Transverse colon (tissue), 4 donors: ENCODE measurements around the gene ALOXE3. TPM values are rescaled to one million over a fixed set of nuclear protein-coding genes. Genes with fewer than 3 reads are reported as not detected.

Experiments used
- DNase-seq: peaks from one replicate; pipeline ENCODE4 v3.0.0-alpha.2; 2019
- H3K27ac ChIP-seq, 4 donors: fragments of 200-600 bp; sonication (generic); 2 replicates each; pipeline ENCODE4 v1.5.1; 2016 to 2018; ENCODE audit warnings: inconsistent platforms in 4 of 4
- H3K27me3 ChIP-seq: fragments of 200-600 bp; sonication (generic); 2 replicates; pipeline ENCODE4 v1.5.1; 2017; ENCODE audit warnings: inconsistent platforms
- H3K36me3 ChIP-seq, 4 donors: fragments of 200-600 bp; sonication (generic); 2 replicates each; pipeline ENCODE4 v1.5.1; 2017 to 2019; ENCODE audit warnings: inconsistent platforms in 4 of 4
- H3K4me1 ChIP-seq, 4 donors: fragments of 200-600 bp; sonication (generic); 2 replicates each; pipeline ENCODE4 v1.5.1; 2017 to 2020; ENCODE audit warnings: inconsistent platforms in 4 of 4
- H3K4me3 ChIP-seq, 4 donors: fragments of 200-600 bp; sonication (generic); 1 replicate in 1 of 4; 2 replicates in 3 of 4; pipeline versions ENCODE4 v1.5.1 to v1.6.1; 2017 to 2019; ENCODE audit warnings: inconsistent platforms in 4 of 4
- H3K9me3 ChIP-seq, 2 donors: fragments of 200-600 bp; sonication (generic); 2 replicates each; pipeline ENCODE4 v1.5.1; 2017 to 2019; ENCODE audit warnings: inconsistent platforms in 2 of 2
- CTCF ChIP-seq, 5 experiments: fragments of 200-600 bp in 3 of 5; fragments of 450-650 bp in 2 of 5; sonication (generic) in 3 of 5; IDR thresholded peaks; 1 replicate in 2 of 5; 2 replicates in 3 of 5; pipeline ENCODE4 v1.5.1; 2016 to 2017; ENCODE audit warnings: antibody characterized with exemption in 5 of 5, inconsistent platforms in 3 of 5, mild to moderate bottlenecking in 2 of 5, moderate library complexity in 1 of 5
- EP300 ChIP-seq: sonication (generic); formaldehyde crosslinking; IDR thresholded peaks from one replicate; pipeline ENCODE4 v1.6.1; 2017; ENCODE audit warnings: antibody characterized with exemption, low read depth
- POLR2A ChIP-seq: fragments of 450-650 bp; IDR thresholded peaks from one replicate; pipeline ENCODE4 v1.6.1; 2016; ENCODE audit warnings: antibody characterized with exemption, mild to moderate bottlenecking, moderate library complexity
- POLR2AphosphoS5 ChIP-seq, 3 donors: sonication (generic); formaldehyde crosslinking; IDR thresholded peaks; one replicate each; pipeline ENCODE4 v1.6.1; 2016; ENCODE audit warnings: antibody characterized with exemption in 3 of 3
- WGBS, 2 donors: methylation state at CpG; one replicate each; pipeline ENCODE4 v1.1.5; 2018; ENCODE audit warnings: low coverage in 1 of 2; 5-methylcytosine and 5-hydroxymethylcytosine counted together
- in situ Hi-C, 4 donors: fragments of 200-750 bp; cut with MboI; loops; one replicate each; pipeline versions ENCODE4 v1.15.0 to v1.15.1; 2017; ENCODE audit warnings: low sequenced_read_pairs in 3 of 4, low pct_ligation_motif_present in 1 of 4, low pct_unique_long_range_greater_than_20kb in 1 of 4
- intact Hi-C: fragments of 100-400 bp; cut with DNase I; formaldehyde crosslinking; loops from one replicate; pipeline ENCODE4 v1.15.1; 2023; ENCODE audit warnings: low total_unique reads
- total RNA-seq, 4 donors: library from RNA; depleted of rRNA; stranded (reverse); fragments of >200 nt; gene quantifications; one replicate each; pipeline ENCODE4 v1.1.0, GENCODE V29; 2016

Gene ALOXE3
- total RNA-seq, 4 donors from 2014 or later, result 0.79 TPM; not detected in 3

GRCh38 chr17:8141045-8141444 lies 22.7 kb upstream of the ALOXE3 start:
- H3K4me1 ChIP-seq, result peaks cover 7 to 27% (median 19%) of the 10 kb centered on the region in 4 donors
- in situ Hi-C loops, result loop anchor here in 1 of 4 donors (25.0 kb wide), 1 partner anchor 904 kb away; the partner anchor contains the start of genes DVL2, GABARAP and PHF23
- H3K27me3 ChIP-seq, result no peaks in the 10 kb centered on the region
- no peak overlapping the region for H3K4me3 ChIP-seq
- no peak for DNase-seq
- H3K36me3 ChIP-seq, result peaks cover 0 to 64% (median 33%) of the 10 kb centered on the region in 4 donors
- WGBS, 2 donors, result 92% methylated on average over 7 of the region's 7 CpGs; no CpG with 5 or more reads in 1 of the 2 donors
- no peaks in the 10 kb centered on the region for H3K9me3 ChIP-seq
- peak overlapping the region in 3 of 4 donors; percentile 89 to 93 (median 92) for H3K27ac ChIP-seq
- intact Hi-C loops, result no loop called here
- no peak for TF ChIP-seq EP300
- peak in 1 of 3 donors; percentile 5 for TF ChIP-seq POLR2AphosphoS5 (IDR thresholded peaks at IDR 0.05)

- peaks cover 0 to 57% (median 27%) of the 10 kb centered on the region in 4 donors for H3K36me3 ChIP-seq
- H3K9me3 ChIP-seq, result no peaks in the 10 kb centered on the region
- 88 to 89% methylated on average over 4 to 18 of the region's 18 CpGs for WGBS, 2 donors
- intact Hi-C loops, result no loop called here
- no peaks in the 10 kb centered on the region for H3K27me3 ChIP-seq
- no peak for DNase-seq
- H3K4me3 ChIP-seq, result no peak overlapping the region
- TF ChIP-seq POLR2AphosphoS5 (IDR thresholded peaks at IDR 0.05) (peak in 1 of 3 donors; percentile 6), CTCF (IDR thresholded peaks at IDR 0.05) (no peak)
- peak overlapping the region; percentile 86 to 93 (median 90) for H3K27ac ChIP-seq
- peaks cover 7 to 27% (median 19%) of the 10 kb centered on the region in 4 donors for H3K4me1 ChIP-seq
- in situ Hi-C loops, result loop anchor here in 1 of 4 donors (25.0 kb wide), 1 partner anchor 903 kb away; the partner anchor contains the start of genes DVL2, GABARAP and PHF23
Observed at GRCh38 chr17:8140065-8141029, 22.0 kb upstream of the ALOXE3 start.

GRCh38 chr17:8138672-8139371 lies 20.5 kb upstream of the ALOXE3 start:
- H3K36me3 ChIP-seq, result peaks cover 0 to 41% (median 19%) of the 10 kb centered on the region in 4 donors
- in situ Hi-C loops (loop anchor here in 1 of 4 donors (25.0 kb wide), 1 partner anchor 902 kb away; the partner anchor contains the start of genes DVL2, GABARAP and PHF23), intact Hi-C loops (no loop called here)
- DNase-seq, result peak; percentile 96
- peak overlapping the region in 2 of 4 donors; percentile 19 to 32 for H3K4me3 ChIP-seq
- H3K9me3 ChIP-seq, result no peaks in the 10 kb centered on the region
- H3K27me3 ChIP-seq, result no peaks in the 10 kb centered on the region
- peaks cover 7 to 27% (median 19%) of the 10 kb centered on the region in 4 donors for H3K4me1 ChIP-seq
- H3K27ac ChIP-seq, result peak overlapping the region; percentile 86 to 93 (median 90)
- TF ChIP-seq CTCF (IDR thresholded peaks at IDR 0.05) (peak; percentile 83 to 98 (median 89)), EP300 (no peak), POLR2AphosphoS5 (IDR thresholded peaks at IDR 0.05) (peak; percentile 79 to 88 (median 86)), POLR2A (peak; percentile 74)
- 0 to 1% methylated on average over 15 to 38 of the region's 46 CpGs for WGBS, 2 donors

- Histone ChIP-seq H3K4me3 (peak overlapping the region in 2 of 4 donors; percentile 19 to 32), H3K27ac (peak overlapping the region; percentile 86 to 93 (median 90)), H3K27me3 (no peaks in the 10 kb centered on the region), H3K9me3 (no peaks in the 10 kb centered on the region), H3K4me1 (peaks cover 7 to 27% (median 19%) of the 10 kb centered on the region in 4 donors), H3K36me3 (peaks cover 0 to 36% (median 17%) of the 10 kb centered on the region in 4 donors)
- DNase-seq, result no peak
- intact Hi-C loops, result no loop called here
- 0 to 2% methylated on average over 7 of the region's 7 CpGs for WGBS, 2 donors
- in situ Hi-C loops, result loop anchor here in 1 of 4 donors (25.0 kb wide), 1 partner anchor 901 kb away; the partner anchor contains the start of genes DVL2, GABARAP and PHF23
- TF ChIP-seq CTCF (IDR thresholded peaks at IDR 0.05), result no peak
- TF ChIP-seq POLR2A, result no peak
- no peak for TF ChIP-seq POLR2AphosphoS5 (IDR thresholded peaks at IDR 0.05)
- no peak for TF ChIP-seq EP300
Observed at GRCh38 chr17:8138374-8138671, 20.0 kb upstream of the ALOXE3 start.
